K562 (cell line): ENCODE measurements around the gene TSKS. TPM values are rescaled to one million over a fixed set of nuclear protein-coding genes. Genes with fewer than 3 reads are reported as not detected.

Source experiments
- ARID1B ChIP-seq: fragments of 450-650 bp; IDR thresholded peaks from 2 replicates; pipeline ENCODE4 v1.6.1; 2016; ENCODE audit warnings: antibody characterized with exemption, mild to moderate bottlenecking, inconsistent platforms
- ARID2 ChIP-seq: fragments of 450-650 bp; IDR thresholded peaks from 2 replicates; pipeline ENCODE4 v1.6.1; 2017; ENCODE audit warnings: antibody characterized with exemption, mild to moderate bottlenecking
- ATF3 ChIP-seq, 2 experiments: fragments of 450-650 bp in 1 of 2; sonication (generic) in 1 of 2; formaldehyde crosslinking in 1 of 2; IDR thresholded peaks in 1 of 2; conservative IDR thresholded peaks in 1 of 2; 2 replicates each; pipeline versions ENCODE4 v1.6.1 to v1.8.1; 2016 to 2023; ENCODE audit warnings: mild to moderate bottlenecking in 2 of 2, moderate library complexity in 2 of 2, inconsistent platforms in 1 of 2, missing genetic modification reagents in 1 of 2
- BHLHE40 ChIP-seq: IDR thresholded peaks from 2 replicates; pipeline ENCODE4 v1.6.1; 2011; ENCODE audit warnings: low read length, improper control_type of control experiment
- BMI1 ChIP-seq: fragments of 150-350 bp; IDR thresholded peaks from 2 replicates; pipeline ENCODE4 v1.6.1; 2014; ENCODE audit warnings: low read length
- CBX5 ChIP-seq: IDR thresholded peaks from 2 replicates; pipeline ENCODE4 v1.6.1; 2014; ENCODE audit warnings: low read depth, borderline replicate concordance
- CCNT2 ChIP-seq: IDR thresholded peaks from 2 replicates; pipeline ENCODE4 v1.6.1; 2011; ENCODE audit warnings: borderline replicate concordance, low read depth, mild to moderate bottlenecking, moderate library complexity, mixed read lengths, low read length; ENCODE audit not compliant: insufficient read length; ENCODE audit errors: extremely low read depth
- ESRRB ChIP-seq: fragments of 250-450 bp; sonication (Bioruptor Pico); IDR thresholded peaks from 2 replicates; pipeline ENCODE4 v1.5.0; 2020; ENCODE audit warnings: mild to moderate bottlenecking, moderate library complexity, borderline replicate concordance
- HINFP ChIP-seq: fragments of 450-650 bp; conservative IDR thresholded peaks from 2 replicates; pipeline ENCODE4 v1.6.1; 2016; ENCODE audit warnings: missing genetic modification characterization, low read depth, mild to moderate bottlenecking, control low read depth, missing compliant biosample characterization
- HNRNPUL1 ChIP-seq: fragments of 200-400 bp; formaldehyde crosslinking; IDR thresholded peaks from 2 replicates; pipeline ENCODE4 v1.6.1; 2017; ENCODE audit warnings: low read length
- KAT2B ChIP-seq: IDR thresholded peaks from one replicate; pipeline ENCODE4 v1.6.1; 2012; ENCODE audit warnings: low read depth, mild to moderate bottlenecking, control low read depth, inconsistent platforms, low read length, moderate library complexity
- KLF13 ChIP-seq: fragments of 450-650 bp; IDR thresholded peaks from 2 replicates; pipeline ENCODE4 v1.6.1; 2016; ENCODE audit warnings: missing genetic modification characterization, low read depth, mild to moderate bottlenecking, missing compliant biosample characterization, moderate library complexity, borderline replicate concordance
- L3MBTL2 ChIP-seq: fragments of 450-650 bp; IDR thresholded peaks from 2 replicates; pipeline ENCODE4 v1.6.1; 2016; ENCODE audit warnings: mild to moderate bottlenecking, moderate library complexity
- MAFK ChIP-seq: IDR thresholded peaks from 2 replicates; pipeline ENCODE4 v1.6.1; 2011; ENCODE audit warnings: low read length, improper control_type of control experiment
- MTA1 ChIP-seq: fragments of 450-650 bp; IDR thresholded peaks from 2 replicates; pipeline ENCODE4 v1.6.1; 2017; ENCODE audit warnings: borderline replicate concordance
- MXI1 ChIP-seq: IDR thresholded peaks from 2 replicates; pipeline ENCODE4 v1.6.1; 2011; ENCODE audit warnings: low read depth, mild to moderate bottlenecking, improper control_type of control experiment, low read length
- NFRKB ChIP-seq: fragments of 450-650 bp; IDR thresholded peaks from 2 replicates; pipeline ENCODE4 v1.6.1; 2016; ENCODE audit warnings: low read depth
- POLR2G ChIP-seq: fragments of 200-400 bp; formaldehyde crosslinking; IDR thresholded peaks from 2 replicates; pipeline ENCODE4 v1.6.1; 2017; ENCODE audit warnings: low read depth, mild to moderate bottlenecking, antibody characterized with exemption, low read length, moderate library complexity
- RBBP5 ChIP-seq: fragments of 200-600 bp; sonication (generic); IDR thresholded peaks from 2 replicates; pipeline ENCODE4 v1.6.1; 2012; ENCODE audit warnings: borderline replicate concordance, mild to moderate bottlenecking, low read length, control low read depth, inconsistent platforms; ENCODE audit not compliant: insufficient read depth, poor library complexity, severe bottlenecking
- RUNX1 ChIP-seq: sonication (generic); IDR thresholded peaks from 2 replicates; pipeline ENCODE4 v1.6.1; 2016; ENCODE audit warnings: antibody characterized with exemption, low read depth
- SMAD4 ChIP-seq: fragments of 250-450 bp; sonication (Bioruptor Pico); conservative IDR thresholded peaks from 2 replicates; pipeline ENCODE4 v1.8.0; 2021; ENCODE audit warnings: inconsistent platforms, mild to moderate bottlenecking, moderate library complexity
- SPI1 ChIP-seq: IDR thresholded peaks from 2 replicates; pipeline ENCODE4 v1.6.1; 2011; ENCODE audit warnings: low read depth, low read length, control low read depth, borderline replicate concordance
- STAT5B ChIP-seq: fragments of 250-450 bp; sonication (Bioruptor Pico); IDR thresholded peaks from 2 replicates; pipeline ENCODE4 v1.8.0; 2021; ENCODE audit warnings: mild to moderate bottlenecking, inconsistent platforms
- SUPT5H ChIP-seq: fragments of 450-650 bp; IDR thresholded peaks from 2 replicates; pipeline ENCODE4 v1.6.1; 2016
- ZNF146 ChIP-seq: IDR thresholded peaks from one replicate; pipeline ENCODE4 v1.6.1; 2018; ENCODE audit warnings: missing compliant biosample characterization; ENCODE audit not compliant: unreplicated experiment
- ZNF263 ChIP-seq: sonication (generic); formaldehyde crosslinking; IDR thresholded peaks from 2 replicates; pipeline ENCODE4 v1.8.0; 2022; ENCODE audit warnings: mild to moderate bottlenecking, missing genetic modification reagents, borderline replicate concordance
- ZZZ3 ChIP-seq: fragments of 450-650 bp; IDR thresholded peaks from 2 replicates; pipeline ENCODE4 v1.6.1; 2016; ENCODE audit warnings: antibody characterized with exemption, mild to moderate bottlenecking, moderate library complexity
- polyA plus RNA-seq, 8 experiments: library from polyadenylated mRNA; depleted of rRNA in 4 of 8; stranded (reverse) in 5 of 8; unstranded in 3 of 8; fragments of >200 nt; fragmentation: Nextera tagmentation in 2 of 8; fragmentation: Illumina TruSeq in 1 of 8; extraction: Ambion mirVana in 2 of 8; extraction: Trizol in 1 of 8; gene quantifications; 2 replicates each; pipeline versions ENCODE4 v1.2.1 to v1.2.3, GENCODE V29; 2011 to 2014; ENCODE audit warnings: inconsistent platforms in 1 of 8, missing spikeins in 1 of 8
- total RNA-seq, 7 experiments: library from RNA; depleted of rRNA in 6 of 7; stranded (reverse); fragments of >200 nt in 6 of 7; fragmentation: Illumina TruSeq in 2 of 7; extraction: Trizol in 2 of 7; gene quantifications; 2 replicates each; pipeline versions ENCODE4 v1.2.1 to v1.2.3, GENCODE V29; 2011 to 2021; ENCODE audit warnings: low replicate concordance in 1 of 7

Gene TSKS
- total and polyA plus RNA-seq, 9 of the 15 experiments (the other 6 are each of a cell fraction or from before 2014, with no cell fraction given) = 0.14 to 4.5 (median 0.80) TPM

- TF ChIP-seq ATF3 (IDR thresholded peaks at IDR 0.05) (no peak), ATF3 (CRISPR knock-in tag; conservative IDR thresholded peaks at IDR 0.05) (0 out of 2 replicates have a peak, but pooled peaks have one; percentile 63), POLR2G (peak; percentile 47; the same call in 1 of the 2 replicates), ZNF263 (CRISPR knock-in tag) (peak; percentile 69; the same call in 1 of the 2 replicates), ZNF146 (no peak), ZZZ3 (no peak), MAFK (0 out of 2 replicates have a peak, but pooled peaks have one; percentile 14), ESRRB (CRISPR knock-in tag) (no peak), RUNX1 (no peak), HNRNPUL1 (no peak), CBX5 (no peak), MXI1 (peak; percentile 56; the same call in 1 of the 2 replicates), HINFP (no peak), ARID2 (no peak), BHLHE40 (peak; percentile 29; the same call in 1 of the 2 replicates), STAT5B (no peak), SPI1 (peak; percentile 95), BMI1 (0 out of 2 replicates have a peak, but pooled peaks have one; percentile 39), ARID1B (no peak; the same call in 1 of the 2 replicates), MTA1 (0 out of 2 replicates have a peak, but pooled peaks have one; percentile 24), L3MBTL2 (peak; percentile 67), KAT2B (no peak), NFRKB (peak; percentile 98), RBBP5 (peak; percentile 20), SMAD4 (0 out of 2 replicates have a peak, but pooled peaks have one; percentile 20), SUPT5H (peak; percentile 83), CCNT2 (peak; percentile 51), KLF13 (no peak)
Measured at GRCh38 chr19:49766007-49766929, 3.2 kb upstream of the TSKS start (continued).
